SU-DHL-6 (cell line): ENCODE data around the gene MOSPD2.

ENCODE experiments used
- EZH2phosphoT487 ChIP-seq: fragments of 200-600 bp; sonication (generic), shearing (Covaris generic); conservative IDR thresholded peaks from 2 replicates; pipeline ENCODE4 v1.6.1; 2018; ENCODE audit warnings: mild to moderate bottlenecking, antibody characterized with exemption, low read length, moderate library complexity, mixed read lengths
- TF ChIP-seq, protein P1 (sequence below): fragments of 200-600 bp; sonication (generic); IDR thresholded peaks from one replicate; pipeline ENCODE4 v1.5.1; 2017; ENCODE audit warnings: antibody characterized with exemption, mild to moderate bottlenecking, low read length, moderate library complexity; ENCODE audit not compliant: insufficient read depth, poor library complexity, severe bottlenecking

- TF ChIP-seq, protein P1, sequence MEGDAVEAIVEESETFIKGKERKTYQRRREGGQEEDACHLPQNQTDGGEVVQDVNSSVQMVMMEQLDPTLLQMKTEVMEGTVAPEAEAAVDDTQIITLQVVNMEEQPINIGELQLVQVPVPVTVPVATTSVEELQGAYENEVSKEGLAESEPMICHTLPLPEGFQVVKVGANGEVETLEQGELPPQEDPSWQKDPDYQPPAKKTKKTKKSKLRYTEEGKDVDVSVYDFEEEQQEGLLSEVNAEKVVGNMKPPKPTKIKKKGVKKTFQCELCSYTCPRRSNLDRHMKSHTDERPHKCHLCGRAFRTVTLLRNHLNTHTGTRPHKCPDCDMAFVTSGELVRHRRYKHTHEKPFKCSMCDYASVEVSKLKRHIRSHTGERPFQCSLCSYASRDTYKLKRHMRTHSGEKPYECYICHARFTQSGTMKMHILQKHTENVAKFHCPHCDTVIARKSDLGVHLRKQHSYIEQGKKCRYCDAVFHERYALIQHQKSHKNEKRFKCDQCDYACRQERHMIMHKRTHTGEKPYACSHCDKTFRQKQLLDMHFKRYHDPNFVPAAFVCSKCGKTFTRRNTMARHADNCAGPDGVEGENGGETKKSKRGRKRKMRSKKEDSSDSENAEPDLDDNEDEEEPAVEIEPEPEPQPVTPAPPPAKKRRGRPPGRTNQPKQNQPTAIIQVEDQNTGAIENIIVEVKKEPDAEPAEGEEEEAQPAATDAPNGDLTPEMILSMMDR = no peak
- no peak for TF ChIP-seq EZH2phosphoT487
Measured at GRCh38 chrX:14825851-14826250, 47.4 kb upstream of the MOSPD2 start.
